Measurements from ENCODE around the gene SEC22A.

GRCh38 chr3:123285479-123285878, 83.7 kb downstream of the SEC22A start:
- TF ChIP-seq CBX5 (CRISPR knock-in tag; IDR thresholded peaks at IDR 0.05; ENCODE audit: borderline replicate concordance) (no peak), HMGXB4 (CRISPR knock-in tag; IDR thresholded peaks at IDR 0.05; ENCODE audit: borderline replicate concordance in 1 of 2, low read depth in 1 of 2) (no peak), CTCF (CRISPR knock-in tag; IDR thresholded peaks at IDR 0.05) (no peak), ZNF614 (CRISPR knock-in tag; IDR thresholded peaks at IDR 0.05; ENCODE audit: borderline replicate concordance) (no peak)
